ENCODE data around the gene ZNF883.
"Not testable (repeated sequence)": the region's sequence is repeated elsewhere in the genome, so short reads cannot be mapped to it uniquely, and the experiment has no call there.

The ZNF883 gene

GRCh38 chr9:113011911-113012381 lies at the start of gene ZNF883:
Gene ZNF883 (minus strand): TSS chr9:113012192.
- DNase-seq (ENCODE audit: low read depth, low spot score), result no peak
- no peak within 1 kb of the TSS for H3K27ac ChIP-seq

DNA sequence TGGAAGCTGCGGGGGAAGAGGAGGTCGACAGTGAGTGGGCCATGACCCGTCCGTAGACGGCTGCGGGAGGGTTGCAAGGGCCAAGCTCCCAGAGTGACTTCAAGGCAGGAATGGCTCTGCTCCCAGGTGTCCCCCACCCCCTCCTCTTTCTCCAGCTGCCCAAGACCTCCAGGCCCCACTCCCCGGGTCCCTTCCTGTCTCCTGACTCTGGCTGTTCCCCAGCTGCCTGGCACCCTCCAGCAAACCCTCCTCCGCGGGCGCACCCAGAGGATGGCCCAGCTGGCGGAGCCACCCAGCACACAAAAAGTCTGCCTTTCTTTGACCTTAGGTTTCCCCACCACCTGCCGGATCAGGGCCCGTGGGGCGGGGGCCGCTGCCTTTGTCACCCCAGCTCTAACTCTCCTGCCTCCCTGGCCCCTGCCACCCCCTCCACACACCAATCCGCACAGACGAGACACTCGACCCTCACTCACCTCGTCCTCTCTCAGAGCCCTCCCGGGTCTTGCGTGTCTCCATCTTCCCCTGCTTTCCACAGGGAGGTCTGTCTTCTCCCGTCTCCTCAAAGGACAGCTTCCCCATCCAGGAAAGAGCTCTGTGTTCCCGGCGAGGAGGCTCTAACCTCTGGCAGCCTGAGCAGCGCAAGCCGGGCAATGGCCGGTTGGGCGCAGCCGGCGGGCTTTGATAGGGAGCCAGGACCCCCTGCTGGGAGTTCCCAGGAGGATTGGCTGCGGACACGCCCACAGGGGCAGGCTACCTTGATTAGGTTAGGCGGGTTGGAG lies 49.3 kb upstream of the ZNF883 start:
- not testable (repeated sequence) for H3K27ac ChIP-seq; DNase-seq (ENCODE audit: low read depth, low spot score)

- not testable (repeated sequence) for DNase-seq (ENCODE audit: low read depth, low spot score); H3K27ac ChIP-seq
These were observed 47.7 kb upstream of the ZNF883 start for GRCh38 chr9:113059581-113060284.

- H3K27ac ChIP-seq, result no peak overlapping the region
- DNase-seq (ENCODE audit: low read depth, low spot score), result no peak
These were observed 45.2 kb upstream of the ZNF883 start for GRCh38 chr9:113057193-113057592.

DNA sequence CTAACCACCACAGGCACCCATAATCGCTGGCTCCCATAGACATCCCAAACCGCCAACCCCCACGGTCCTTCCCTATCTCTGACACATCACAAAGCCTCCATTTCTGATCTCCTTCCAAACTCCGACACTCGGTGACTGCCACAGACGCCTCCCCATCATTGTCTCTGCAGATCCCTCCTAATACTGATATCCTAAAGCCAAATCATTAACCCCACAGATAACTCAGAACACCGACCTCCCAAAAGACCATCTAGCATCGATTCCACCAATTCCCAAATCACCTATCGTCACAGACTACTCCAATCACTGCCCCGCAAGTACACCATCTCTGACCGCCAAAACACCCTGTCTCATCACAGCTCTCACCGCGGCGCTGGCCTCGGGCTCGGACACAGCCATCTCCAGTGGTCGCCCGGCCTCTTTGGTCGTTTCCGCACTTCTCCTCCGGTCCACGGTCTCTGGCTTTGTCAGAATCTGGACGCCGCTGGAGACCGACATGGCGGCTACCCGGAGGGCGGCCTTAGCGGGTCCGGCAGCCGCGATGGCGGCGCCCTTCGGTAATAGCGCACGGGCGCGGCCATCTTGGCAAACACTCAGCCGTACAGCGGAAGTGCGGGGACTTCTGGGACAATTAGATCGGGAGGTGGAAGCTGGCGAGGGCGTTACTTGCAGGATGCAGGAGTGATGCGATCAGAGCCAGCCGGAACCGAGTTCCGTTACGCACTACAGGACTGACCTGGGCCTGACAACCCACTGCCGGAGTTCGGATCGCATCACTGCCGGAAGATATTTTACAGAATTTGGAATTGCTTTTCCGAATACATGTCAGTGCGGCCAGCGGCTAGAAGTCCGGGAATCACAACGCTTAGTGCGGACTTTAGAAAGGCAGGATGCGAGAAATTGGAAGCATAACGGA lies 44.5 kb upstream of the ZNF883 start, which contains the start of gene ZFP37:
Gene ZFP37, minus strand, starts transcription at position 534 of the 916 bp plus-strand sequence. Its CDS starts 36 bp downstream, at position 498.
- DNase-seq (ENCODE audit: low read depth, low spot score), result peak; percentile 57
- H3K27ac ChIP-seq, result no peak within 1 kb of the TSS

DNA sequence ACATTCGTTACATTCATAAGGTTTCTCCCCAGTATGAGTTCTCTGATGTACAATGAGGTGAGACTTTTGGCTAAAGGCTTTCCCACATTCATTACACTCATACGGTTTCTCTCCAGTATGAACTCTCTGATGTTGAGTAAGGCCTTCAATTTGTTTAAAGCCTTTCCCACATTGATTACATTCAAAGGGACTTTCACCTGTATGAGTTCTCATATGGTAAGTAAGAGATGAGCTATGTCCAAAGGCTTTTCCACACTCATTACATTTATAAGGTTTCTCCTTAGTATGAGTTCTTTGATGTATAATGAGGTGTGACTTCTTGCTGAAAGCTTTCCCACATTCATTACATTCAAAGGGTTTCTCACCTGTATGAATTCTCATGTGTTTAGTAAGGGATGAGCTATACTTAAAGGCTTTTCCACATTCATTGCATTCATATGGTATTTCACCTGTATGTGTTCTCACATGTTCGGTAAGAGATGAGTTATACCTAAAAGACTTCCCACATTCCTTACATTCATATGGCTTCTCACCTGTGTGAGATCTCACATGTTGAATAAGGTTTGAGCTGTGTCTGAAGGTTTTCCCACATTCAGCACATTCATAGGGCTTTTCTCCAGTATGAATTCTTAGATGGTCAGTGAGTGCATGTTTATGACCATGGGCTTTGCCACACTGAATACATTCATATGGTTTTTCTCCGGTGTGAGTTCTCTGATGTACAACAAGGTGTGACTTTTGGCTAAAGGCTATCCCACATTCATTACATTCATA lies 31.1 kb upstream of the ZNF883 start:
- DNase-seq (ENCODE audit: low read depth, low spot score), result no peak
- H3K27ac ChIP-seq, result no peak overlapping the region

DNA sequence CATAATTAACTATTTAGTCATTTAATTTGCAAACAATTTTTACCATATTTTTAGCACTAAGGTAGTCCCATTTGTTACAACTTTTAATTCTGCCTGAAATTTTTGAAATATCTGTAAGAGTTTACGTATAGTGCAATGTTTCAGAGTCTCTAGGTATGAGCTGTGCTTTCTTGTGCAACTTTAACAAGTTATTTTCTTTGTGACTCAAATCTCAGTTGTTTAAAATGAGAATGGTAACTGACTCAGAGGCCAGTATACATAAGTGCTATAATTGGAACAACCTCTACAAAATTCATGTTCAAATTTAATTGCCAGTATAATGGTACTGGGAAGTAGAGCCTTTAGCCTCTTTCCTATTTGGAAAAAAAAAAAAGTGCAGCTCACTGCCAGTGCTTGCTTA lies 14.2 kb upstream of the ZNF883 start:
- H3K27ac ChIP-seq, result no peak overlapping the region
- DNase-seq (ENCODE audit: low read depth, low spot score), result no peak

DNA sequence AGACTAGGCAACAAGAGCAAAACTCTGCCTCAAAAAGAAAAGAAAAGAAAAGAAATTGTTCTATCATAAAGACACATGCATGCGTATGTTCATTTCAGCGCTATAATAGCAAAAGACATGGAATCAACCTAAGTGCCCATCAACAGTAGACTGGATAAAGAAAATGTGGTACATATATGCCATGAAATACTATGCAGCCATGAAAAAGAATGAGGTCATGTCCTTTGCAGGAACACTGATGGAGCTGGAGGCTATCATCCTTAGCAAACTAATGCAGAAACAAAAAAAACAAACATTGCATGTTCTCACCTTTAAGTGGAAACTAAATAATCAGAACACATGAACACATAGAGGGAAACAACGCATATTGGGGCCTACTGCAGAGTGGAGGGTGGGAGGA lies 6.3 kb upstream of the ZNF883 start:
- H3K27ac ChIP-seq, result no peak overlapping the region
- DNase-seq (ENCODE audit: low read depth, low spot score), result no peak

DNA sequence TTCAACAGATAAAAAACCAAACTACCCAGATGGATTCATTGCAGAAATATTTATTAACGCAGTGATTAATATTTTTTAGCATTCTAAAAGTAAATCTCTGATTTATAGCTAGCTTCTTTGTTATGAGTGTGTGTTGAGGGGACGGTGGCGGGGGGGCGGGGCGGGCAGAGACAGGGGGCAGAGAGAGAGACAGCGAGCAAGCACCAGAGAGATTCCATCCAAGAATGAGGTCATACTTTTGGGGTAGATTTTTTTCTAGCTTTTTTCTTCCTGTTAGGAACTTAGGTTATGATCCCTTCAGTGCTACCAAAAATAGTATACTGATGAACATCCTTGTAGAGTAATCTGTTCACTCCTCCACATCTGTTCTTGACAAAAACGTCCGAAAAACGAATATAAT lies 500 bp upstream of the ZNF883 start:
- no peak overlapping the region for H3K27ac ChIP-seq
- no peak for DNase-seq (ENCODE audit: low read depth, low spot score)

DNA sequence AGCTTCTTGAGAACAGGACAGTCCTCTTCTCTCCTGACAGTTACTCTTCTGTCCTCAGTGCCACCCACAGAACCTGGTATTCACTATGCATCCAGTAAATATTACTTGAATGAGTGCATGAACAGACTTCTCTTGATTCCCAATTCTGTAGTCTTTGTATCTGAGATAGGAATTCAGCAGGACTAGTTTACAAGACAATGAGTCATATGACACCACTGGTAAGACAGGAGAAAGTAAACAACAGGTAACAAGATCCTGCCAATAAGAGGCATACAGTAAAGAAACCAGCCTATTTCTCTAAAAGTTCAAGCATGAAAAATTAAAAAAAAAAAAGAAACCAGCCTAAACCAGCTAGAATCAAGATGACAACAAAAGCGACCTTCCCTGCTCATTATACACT lies 6.2 kb downstream of the ZNF883 start:
- DNase-seq (ENCODE audit: low read depth, low spot score), result peak; percentile 49
- no peak overlapping the region for H3K27ac ChIP-seq

- DNase-seq (ENCODE audit: low read depth, low spot score), result no peak
- no peak overlapping the region for H3K27ac ChIP-seq
These were observed 14.6 kb downstream of the ZNF883 start for GRCh38 chr9:112997236-112997941.

DNA sequence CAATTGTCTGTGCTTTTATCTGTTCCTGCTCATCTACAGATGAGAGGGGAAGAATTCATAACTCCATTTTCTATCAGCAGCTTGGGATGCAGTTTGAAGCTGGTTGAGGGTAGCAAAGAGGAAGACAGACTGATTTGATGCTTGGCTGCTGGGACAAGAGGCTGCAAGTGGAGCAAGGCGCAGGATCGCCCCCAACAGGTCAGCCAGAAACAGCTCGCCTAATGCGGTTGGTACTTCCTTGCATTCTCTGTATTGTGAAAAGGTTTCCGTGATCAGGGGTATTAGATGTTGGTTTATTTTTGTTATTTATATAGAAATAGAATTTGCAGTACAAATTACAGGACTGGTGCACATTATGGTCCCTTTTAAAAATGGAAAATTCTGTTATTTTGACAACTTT lies 40.6 kb downstream of the ZNF883 start:
- H3K27ac ChIP-seq, result no peak overlapping the region
- DNase-seq (ENCODE audit: low read depth, low spot score), result no peak

GRCh38 chr9:112970939-112971338 lies 41.1 kb downstream of the ZNF883 start:
- H3K27ac ChIP-seq, result no peak overlapping the region
- DNase-seq (ENCODE audit: low read depth, low spot score), result no peak

DNA sequence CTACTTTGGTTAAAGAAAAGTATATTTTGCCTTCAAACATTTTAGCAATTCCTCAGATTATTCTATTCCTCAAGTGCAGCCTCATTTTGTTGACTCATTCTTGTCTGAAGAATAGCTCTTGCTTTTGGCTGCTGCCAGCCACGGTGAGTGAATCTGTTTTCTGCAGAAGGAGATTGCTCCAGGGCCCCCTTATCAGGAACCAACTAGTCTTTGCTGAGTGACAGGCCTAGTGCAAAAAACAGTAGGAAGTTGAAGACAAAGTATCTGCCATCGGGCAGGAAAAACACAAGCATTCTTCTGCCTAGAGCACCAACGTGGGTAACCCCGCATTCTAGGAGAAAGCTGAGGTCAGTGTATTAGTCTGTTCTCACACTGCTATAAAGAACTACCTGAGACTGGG lies 42.3 kb downstream of the ZNF883 start:
- no peak overlapping the region for H3K27ac ChIP-seq
- DNase-seq (ENCODE audit: low read depth, low spot score), result no peak

DNA sequence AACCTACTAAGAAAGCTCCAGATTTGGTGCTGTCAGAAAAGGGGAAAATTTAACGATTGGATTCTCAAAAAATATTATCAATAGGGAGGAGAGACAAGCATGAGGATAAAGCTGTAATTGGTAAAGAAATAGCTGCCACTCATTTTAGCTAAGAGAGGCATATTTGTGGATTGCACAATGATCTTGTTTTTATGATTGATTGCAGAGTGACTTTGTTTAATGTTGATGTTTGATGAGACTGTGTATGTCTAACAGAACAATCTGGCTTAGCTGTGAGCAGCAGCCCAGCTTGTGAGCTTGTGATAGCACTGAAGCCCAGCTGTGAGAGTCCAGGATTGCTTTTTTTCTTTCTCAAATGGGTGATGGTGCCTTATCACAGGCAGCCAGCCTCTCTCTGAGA lies 56.4 kb downstream of the ZNF883 start:
- no peak for DNase-seq (ENCODE audit: low read depth, low spot score)

DNA sequence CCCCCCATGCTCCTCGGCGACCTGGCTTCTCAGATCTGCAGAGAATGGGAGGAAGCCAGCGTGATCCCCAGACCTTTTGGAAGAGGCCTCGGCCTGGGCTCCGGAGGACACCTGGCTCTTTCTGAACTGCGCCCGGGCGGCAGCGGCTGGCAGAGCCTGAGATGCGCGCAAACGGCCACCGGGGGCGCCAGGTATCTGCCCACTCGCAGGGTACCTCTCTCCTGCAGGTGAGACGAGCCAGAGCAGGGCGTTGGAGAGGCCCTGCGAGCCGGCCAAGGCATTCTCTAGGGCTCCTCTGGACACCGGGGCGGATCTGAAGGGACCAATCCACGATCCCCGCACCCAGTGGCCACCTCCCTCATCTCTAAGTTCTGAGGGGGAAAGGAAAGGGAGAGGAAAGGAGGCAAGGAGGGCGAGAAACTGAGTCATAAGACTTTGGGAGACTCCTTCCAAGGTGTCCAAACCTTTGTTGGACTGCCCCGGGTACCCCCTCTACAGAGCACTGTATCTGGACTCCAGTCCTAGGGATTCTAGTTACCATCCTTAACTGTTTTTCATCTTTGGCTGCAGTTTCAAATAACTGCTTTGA lies 66.3 kb downstream of the ZNF883 start:
- no peak overlapping the region for H3K27ac ChIP-seq
- no peak for DNase-seq (ENCODE audit: low read depth, low spot score)

More for the DNA sequence above, 56.4 kb downstream of the ZNF883 start:
- no peak overlapping the region for H3K27ac ChIP-seq

DNA sequence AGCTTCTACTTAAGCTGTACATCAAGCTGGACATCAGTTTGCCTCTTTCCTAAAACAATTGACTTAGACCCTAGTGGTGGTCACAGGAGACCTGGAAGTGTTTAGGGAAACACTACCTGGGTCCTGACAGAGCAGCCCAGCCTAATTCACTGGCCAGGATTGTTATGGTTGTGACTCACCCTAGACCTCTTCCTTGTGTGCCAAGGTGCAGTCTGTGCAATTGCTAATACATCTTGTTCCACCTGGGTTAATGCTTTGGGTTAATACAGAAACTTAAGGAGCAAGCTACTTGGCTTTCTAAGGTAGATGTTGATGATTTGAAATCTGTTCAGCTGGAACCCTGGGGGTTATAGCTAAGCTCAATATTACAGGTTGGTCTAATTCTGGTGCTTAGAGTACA lies 72.6 kb downstream of the ZNF883 start:
- DNase-seq (ENCODE audit: low read depth, low spot score), result no peak

DNA sequence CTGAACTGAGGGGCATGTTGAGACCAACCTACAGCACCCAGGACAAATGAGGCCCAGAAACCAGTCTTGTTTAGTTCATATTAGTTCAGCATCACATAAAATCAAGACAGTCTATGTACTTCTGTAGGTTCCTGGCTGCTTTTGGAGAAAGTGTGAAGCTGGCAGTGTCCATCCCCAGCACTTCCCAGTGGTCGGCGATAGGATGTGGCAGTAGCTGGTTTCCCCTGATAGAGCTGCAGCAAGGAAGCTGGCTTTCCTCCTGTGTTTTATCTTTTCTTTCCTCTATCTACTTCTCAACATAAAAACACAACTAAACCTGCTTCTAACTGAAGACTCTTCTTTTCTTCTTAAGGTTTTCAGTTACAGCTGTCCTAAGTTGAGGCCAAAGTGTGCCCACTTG lies 78.3 kb downstream of the ZNF883 start:
- no peak for DNase-seq (ENCODE audit: low read depth, low spot score)
- H3K27ac ChIP-seq, result no peak overlapping the region

More for the DNA sequence above, 72.6 kb downstream of the ZNF883 start:
- no peak overlapping the region for H3K27ac ChIP-seq

All from epithelial cell of prostate (primary cell).